ENCODE results near the gene BUB1B.

DNA sequence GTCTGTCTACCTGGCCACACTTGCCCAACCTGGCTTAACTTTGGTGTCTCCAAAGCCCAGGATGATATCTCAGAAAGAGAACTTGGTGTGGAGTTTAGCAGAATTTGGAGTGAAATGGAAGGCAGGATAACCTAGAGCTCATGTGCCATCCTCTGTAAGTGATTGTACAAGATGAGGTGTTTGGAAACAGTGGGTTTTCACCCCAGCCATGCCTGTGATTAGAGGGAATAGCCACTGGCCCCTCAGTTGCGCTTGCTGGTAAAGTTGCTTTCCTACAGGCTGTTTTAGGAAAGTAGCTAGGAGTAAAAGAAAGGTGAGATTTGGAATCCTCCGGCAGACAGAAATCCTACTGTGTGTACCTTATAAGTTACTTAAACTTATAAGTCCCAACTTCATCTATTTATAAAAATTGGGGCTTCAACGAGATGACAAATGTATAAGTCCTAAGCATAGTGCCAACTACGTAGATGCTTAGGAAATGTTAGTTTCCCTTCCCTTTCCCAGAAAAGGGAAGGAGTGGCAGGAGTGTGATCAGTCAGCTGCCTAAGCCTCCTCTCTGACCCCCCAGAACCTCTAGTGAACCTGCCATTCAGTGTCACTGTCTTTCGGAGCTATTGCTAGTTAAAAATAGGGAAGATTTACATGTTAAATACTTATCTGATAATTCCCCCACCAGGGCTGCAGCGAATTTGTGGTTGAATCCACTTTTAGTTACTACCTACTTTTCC lies 38.8 kb upstream of the BUB1B start:
- peak in 1 of 4 donors; percentile 74 for TF ChIP-seq EP300 (IDR thresholded peaks at IDR 0.05)
- TF ChIP-seq, protein P1, sequence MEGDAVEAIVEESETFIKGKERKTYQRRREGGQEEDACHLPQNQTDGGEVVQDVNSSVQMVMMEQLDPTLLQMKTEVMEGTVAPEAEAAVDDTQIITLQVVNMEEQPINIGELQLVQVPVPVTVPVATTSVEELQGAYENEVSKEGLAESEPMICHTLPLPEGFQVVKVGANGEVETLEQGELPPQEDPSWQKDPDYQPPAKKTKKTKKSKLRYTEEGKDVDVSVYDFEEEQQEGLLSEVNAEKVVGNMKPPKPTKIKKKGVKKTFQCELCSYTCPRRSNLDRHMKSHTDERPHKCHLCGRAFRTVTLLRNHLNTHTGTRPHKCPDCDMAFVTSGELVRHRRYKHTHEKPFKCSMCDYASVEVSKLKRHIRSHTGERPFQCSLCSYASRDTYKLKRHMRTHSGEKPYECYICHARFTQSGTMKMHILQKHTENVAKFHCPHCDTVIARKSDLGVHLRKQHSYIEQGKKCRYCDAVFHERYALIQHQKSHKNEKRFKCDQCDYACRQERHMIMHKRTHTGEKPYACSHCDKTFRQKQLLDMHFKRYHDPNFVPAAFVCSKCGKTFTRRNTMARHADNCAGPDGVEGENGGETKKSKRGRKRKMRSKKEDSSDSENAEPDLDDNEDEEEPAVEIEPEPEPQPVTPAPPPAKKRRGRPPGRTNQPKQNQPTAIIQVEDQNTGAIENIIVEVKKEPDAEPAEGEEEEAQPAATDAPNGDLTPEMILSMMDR (IDR thresholded peaks at IDR 0.05) = no peak
- TF ChIP-seq POLR2AphosphoS5 (IDR thresholded peaks at IDR 0.05) = no peak

All from sigmoid colon (tissue), 4 donors.